ENCODE measurements around the gene TEAD2. TPM values are rescaled to one million over a fixed set of nuclear protein-coding genes. Genes with fewer than 3 reads are reported as not detected.

The TEAD2 gene
- total and polyA plus RNA-seq, 9 of the 15 experiments (the other 6 are each of a cell fraction or from before 2014, with no cell fraction given) = 1.6 to 27.0 (median 13.9) TPM

DNA sequence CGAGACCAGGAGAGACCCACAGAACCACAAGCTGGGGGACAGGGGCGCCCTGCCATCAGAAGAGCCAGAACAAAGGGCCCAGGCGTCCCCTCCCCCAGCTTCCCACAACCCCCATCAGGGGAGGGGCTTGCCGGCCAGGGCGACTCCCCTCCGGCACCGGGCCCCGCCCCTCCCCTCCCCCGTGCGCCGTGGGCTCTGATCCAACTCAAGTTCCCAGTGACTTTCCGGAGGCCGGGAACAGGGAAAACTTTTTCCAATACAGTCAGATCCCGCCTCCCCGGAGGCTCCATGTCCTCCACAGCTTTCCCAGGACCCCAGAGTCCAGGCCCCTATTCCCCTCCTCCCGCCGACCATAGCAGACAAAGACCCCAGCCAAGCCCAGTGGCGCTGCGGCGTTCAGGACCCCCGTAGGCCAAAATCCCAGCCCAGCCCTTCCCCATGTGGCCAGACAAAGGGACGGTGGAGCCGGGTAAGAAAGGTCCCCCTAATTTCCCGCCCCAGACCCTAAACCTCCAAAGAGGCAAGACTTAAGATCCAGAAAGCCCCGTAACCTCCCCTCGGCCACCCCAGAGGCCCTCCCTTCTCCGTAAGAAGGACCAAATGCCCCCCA, 673 bp downstream of the TEAD2 start (continued):
- TF ChIP-seq ZBTB11 (CRISPR knock-in tag; IDR thresholded peaks at IDR 0.05) = no peak; a peak in 1 of 6 replicates
- no peak for TF ChIP-seq DIDO1 (tag; IDR thresholded peaks at IDR 0.05; ENCODE audit: low read depth)
- no peak for TF ChIP-seq COPS2 (conservative IDR thresholded peaks at IDR 0.05)
- TF ChIP-seq, protein P1, sequence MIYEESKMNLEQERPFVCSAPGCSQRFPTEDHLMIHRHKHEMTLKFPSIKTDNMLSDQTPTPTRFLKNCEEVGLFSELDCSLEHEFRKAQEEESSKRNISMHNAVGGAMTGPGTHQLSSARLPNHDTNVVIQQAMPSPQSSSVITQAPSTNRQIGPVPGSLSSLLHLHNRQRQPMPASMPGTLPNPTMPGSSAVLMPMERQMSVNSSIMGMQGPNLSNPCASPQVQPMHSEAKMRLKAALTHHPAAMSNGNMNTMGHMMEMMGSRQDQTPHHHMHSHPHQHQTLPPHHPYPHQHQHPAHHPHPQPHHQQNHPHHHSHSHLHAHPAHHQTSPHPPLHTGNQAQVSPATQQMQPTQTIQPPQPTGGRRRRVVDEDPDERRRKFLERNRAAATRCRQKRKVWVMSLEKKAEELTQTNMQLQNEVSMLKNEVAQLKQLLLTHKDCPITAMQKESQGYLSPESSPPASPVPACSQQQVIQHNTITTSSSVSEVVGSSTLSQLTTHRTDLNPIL (CRISPR knock-in tag; IDR thresholded peaks at IDR 0.05) = no peak
- no peak for TF ChIP-seq E4F1 (CRISPR knock-in tag; IDR thresholded peaks at IDR 0.05; ENCODE audit: borderline replicate concordance)
- TF ChIP-seq MTA1 (IDR thresholded peaks at IDR 0.05; ENCODE audit: borderline replicate concordance) = 0 out of 2 replicates have a peak, but pooled peaks have one; percentile 25
- no peak for TF ChIP-seq ZNF785 (CRISPR knock-in tag; IDR thresholded peaks at IDR 0.05)
- no peak for TF ChIP-seq FOXO4 (CRISPR knock-in tag; IDR thresholded peaks at IDR 0.05)
- TF ChIP-seq CHD2 (IDR thresholded peaks at IDR 0.05; ENCODE audit: low read depth, low read length) = peak; percentile 71
- TF ChIP-seq, protein P2, sequence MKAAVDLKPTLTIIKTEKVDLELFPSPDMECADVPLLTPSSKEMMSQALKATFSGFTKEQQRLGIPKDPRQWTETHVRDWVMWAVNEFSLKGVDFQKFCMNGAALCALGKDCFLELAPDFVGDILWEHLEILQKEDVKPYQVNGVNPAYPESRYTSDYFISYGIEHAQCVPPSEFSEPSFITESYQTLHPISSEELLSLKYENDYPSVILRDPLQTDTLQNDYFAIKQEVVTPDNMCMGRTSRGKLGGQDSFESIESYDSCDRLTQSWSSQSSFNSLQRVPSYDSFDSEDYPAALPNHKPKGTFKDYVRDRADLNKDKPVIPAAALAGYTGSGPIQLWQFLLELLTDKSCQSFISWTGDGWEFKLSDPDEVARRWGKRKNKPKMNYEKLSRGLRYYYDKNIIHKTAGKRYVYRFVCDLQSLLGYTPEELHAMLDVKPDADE (conservative IDR thresholded peaks at IDR 0.05; ENCODE audit: control insufficient read depth, low read depth, low read length) = no peak
- no peak for TF ChIP-seq NR2C1 (IDR thresholded peaks at IDR 0.05)
- TF ChIP-seq NR2C1 (tag; IDR thresholded peaks at IDR 0.05) = no peak
- 0 out of 2 replicates have a peak, but pooled peaks have one; percentile 30 for TF ChIP-seq ZNF395 (CRISPR knock-in tag; IDR thresholded peaks at IDR 0.05)
- TF ChIP-seq NFE2L1 (tag; IDR thresholded peaks at IDR 0.05; ENCODE audit: borderline replicate concordance, low read depth) = no peak
- TF ChIP-seq PHB (CRISPR knock-in tag; IDR thresholded peaks at IDR 0.05) = no peak
- TF ChIP-seq TFAM (CRISPR knock-in tag; conservative IDR thresholded peaks at IDR 0.05) = no peak

Measured in K562 (cell line).